Measurements from ENCODE around the gene ST6GALNAC3. TPM values are rescaled to one million over a fixed set of nuclear protein-coding genes. Genes with fewer than 3 reads are reported as not detected.

ST6GALNAC3 gene
- total RNA-seq, 1 donor from 2014 or later = 22.0 TPM

DNA sequence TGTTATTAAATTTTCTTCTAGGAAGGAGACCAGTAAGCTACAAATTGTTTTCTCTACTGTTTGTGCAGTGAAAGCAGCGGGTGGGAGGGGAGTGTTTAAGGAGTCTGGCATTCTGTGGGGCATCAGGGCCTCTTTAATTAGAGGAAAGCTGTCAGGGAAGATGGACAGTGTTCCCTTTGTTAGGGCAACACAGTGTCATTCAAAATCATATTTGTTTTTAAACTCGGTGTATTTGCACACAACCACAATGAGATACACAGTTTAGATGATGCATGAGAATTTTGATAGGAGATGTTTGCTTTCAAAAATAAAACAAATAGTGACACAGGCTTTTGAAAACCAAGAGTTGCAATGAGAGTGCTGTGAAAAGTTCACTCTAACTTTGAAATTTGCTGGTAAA is 15.1 kb upstream of the ST6GALNAC3 start:
- Mint-ChIP-seq H3K27me3 (ENCODE audit: low read depth) (no peaks in the 10 kb centered on the region), H3K36me3 (ENCODE audit: low read depth) (no peaks in the 10 kb centered on the region), H3K4me1 (peaks cover 21% of the 10 kb centered on the region), H3K9me3 (no peaks in the 10 kb centered on the region), H3K4me3 (peak overlapping the region; percentile 10), H3K27ac (ENCODE audit: unreplicated experiment) (peak overlapping the region; percentile 74)
- TF ChIP-seq, protein P1, sequence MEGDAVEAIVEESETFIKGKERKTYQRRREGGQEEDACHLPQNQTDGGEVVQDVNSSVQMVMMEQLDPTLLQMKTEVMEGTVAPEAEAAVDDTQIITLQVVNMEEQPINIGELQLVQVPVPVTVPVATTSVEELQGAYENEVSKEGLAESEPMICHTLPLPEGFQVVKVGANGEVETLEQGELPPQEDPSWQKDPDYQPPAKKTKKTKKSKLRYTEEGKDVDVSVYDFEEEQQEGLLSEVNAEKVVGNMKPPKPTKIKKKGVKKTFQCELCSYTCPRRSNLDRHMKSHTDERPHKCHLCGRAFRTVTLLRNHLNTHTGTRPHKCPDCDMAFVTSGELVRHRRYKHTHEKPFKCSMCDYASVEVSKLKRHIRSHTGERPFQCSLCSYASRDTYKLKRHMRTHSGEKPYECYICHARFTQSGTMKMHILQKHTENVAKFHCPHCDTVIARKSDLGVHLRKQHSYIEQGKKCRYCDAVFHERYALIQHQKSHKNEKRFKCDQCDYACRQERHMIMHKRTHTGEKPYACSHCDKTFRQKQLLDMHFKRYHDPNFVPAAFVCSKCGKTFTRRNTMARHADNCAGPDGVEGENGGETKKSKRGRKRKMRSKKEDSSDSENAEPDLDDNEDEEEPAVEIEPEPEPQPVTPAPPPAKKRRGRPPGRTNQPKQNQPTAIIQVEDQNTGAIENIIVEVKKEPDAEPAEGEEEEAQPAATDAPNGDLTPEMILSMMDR (conservative IDR thresholded peaks at IDR 0.05) = no peak
- DNase-seq (ENCODE audit: low read depth, low spot score) = no peak

DNA sequence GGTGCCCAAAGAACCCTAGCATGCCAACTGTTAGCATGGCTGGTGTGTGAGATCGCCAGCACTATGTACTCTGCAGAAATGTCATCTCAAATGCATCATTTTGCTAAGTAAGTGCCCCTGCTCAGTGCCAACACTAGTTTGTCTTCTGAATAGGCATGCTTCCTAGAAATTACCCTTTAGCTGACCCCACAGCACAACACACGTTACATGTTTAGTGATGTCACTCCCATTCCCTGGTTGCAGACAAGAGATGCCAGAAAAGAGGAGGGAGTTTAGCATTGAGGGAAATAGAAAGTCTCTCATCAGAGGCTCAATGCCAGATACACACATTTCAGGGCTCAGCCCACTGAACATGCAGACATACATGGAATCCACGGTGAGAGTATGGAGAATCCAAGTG is 9.3 kb upstream of the ST6GALNAC3 start:
- H3K9me3 Mint-ChIP-seq = no peaks in the 10 kb centered on the region
- H3K27ac Mint-ChIP-seq (ENCODE audit: unreplicated experiment) = no peak overlapping the region
- TF ChIP-seq, protein P1 (conservative IDR thresholded peaks at IDR 0.05) = no peak
- H3K27me3 Mint-ChIP-seq (ENCODE audit: low read depth) = no peaks in the 10 kb centered on the region
- H3K36me3 Mint-ChIP-seq (ENCODE audit: low read depth) = no peaks in the 10 kb centered on the region
- no peak for DNase-seq (ENCODE audit: low read depth, low spot score)
- no peak overlapping the region for H3K4me3 Mint-ChIP-seq
- peaks cover under 1% of the 10 kb centered on the region for H3K4me1 Mint-ChIP-seq

GRCh38 chr1:76066394-76066793 is 8.2 kb upstream of the ST6GALNAC3 start:
- Mint-ChIP-seq H3K27me3 (ENCODE audit: low read depth) (no peaks in the 10 kb centered on the region), H3K27ac (ENCODE audit: unreplicated experiment) (no peak overlapping the region), H3K4me3 (no peak overlapping the region)

DNA sequence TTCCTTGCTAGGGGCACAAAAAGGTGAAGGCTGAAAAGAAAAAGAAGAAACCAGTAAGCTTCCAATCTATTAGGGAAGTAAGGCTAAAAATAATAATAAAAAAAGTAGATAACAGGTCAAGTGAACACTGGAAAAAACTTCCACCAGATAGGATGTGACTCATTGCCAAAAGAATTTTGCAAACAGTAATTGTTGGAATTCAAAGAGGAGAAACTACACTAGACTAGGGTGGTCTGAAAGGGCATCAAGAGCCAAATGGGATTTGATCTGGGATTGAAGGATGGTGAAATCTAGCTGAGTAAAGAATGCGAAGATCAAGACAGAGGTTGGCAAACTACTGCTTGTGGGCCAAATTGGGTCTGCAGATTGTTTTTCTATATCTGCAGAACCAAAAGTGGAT is 6.0 kb upstream of the ST6GALNAC3 start:
- H3K9me3 Mint-ChIP-seq = no peaks in the 10 kb centered on the region
- no peak overlapping the region for H3K4me3 Mint-ChIP-seq
- no peaks in the 10 kb centered on the region for H3K27me3 Mint-ChIP-seq (ENCODE audit: low read depth)
- no peak overlapping the region for H3K27ac Mint-ChIP-seq (ENCODE audit: unreplicated experiment)
- no peaks in the 10 kb centered on the region for H3K36me3 Mint-ChIP-seq (ENCODE audit: low read depth)
- no peaks in the 10 kb centered on the region for H3K4me1 Mint-ChIP-seq
- TF ChIP-seq, protein P1 (conservative IDR thresholded peaks at IDR 0.05) = no peak
- DNase-seq (ENCODE audit: low read depth, low spot score) = no peak

More at GRCh38 chr1:76066394-76066793, 8.2 kb upstream of the ST6GALNAC3 start:
- H3K9me3 Mint-ChIP-seq = no peaks in the 10 kb centered on the region
- no peaks in the 10 kb centered on the region for H3K36me3 Mint-ChIP-seq (ENCODE audit: low read depth)
- TF ChIP-seq, protein P1 (conservative IDR thresholded peaks at IDR 0.05) = no peak
- DNase-seq (ENCODE audit: low read depth, low spot score) = no peak
- H3K4me1 Mint-ChIP-seq = no peaks in the 10 kb centered on the region

- TF ChIP-seq, protein P1 (conservative IDR thresholded peaks at IDR 0.05) = no peak
- Mint-ChIP-seq H3K36me3 (ENCODE audit: low read depth) (no peaks in the 10 kb centered on the region), H3K4me1 (peaks cover 1% of the 10 kb centered on the region), H3K27me3 (ENCODE audit: low read depth) (no peaks in the 10 kb centered on the region), H3K4me3 (no peak overlapping the region), H3K27ac (ENCODE audit: unreplicated experiment) (no peak overlapping the region), H3K9me3 (no peaks in the 10 kb centered on the region)
- DNase-seq (ENCODE audit: low read depth, low spot score) = no peak
These were observed 5.5 kb upstream of the ST6GALNAC3 start for GRCh38 chr1:76068953-76069561.

Measured in neural crest cell (in vitro differentiated cells).